ENCODE results near the gene CLEC4E.

- TF ChIP-seq EZH2phosphoT487 (IDR thresholded peaks at IDR 0.05; ENCODE audit: insufficient read depth, low read depth) (no peak), EZH2 (IDR thresholded peaks at IDR 0.05; ENCODE audit: insufficient read depth, poor library complexity, severe bottlenecking) (no peak)
Measured at GRCh38 chr12:8562310-8562709, 21.6 kb upstream of the CLEC4E start.

Data from GM23248 (cell line).